HG03045 (cell line): Measurements from ENCODE around the gene ALPK3.

Experiments used
- ATAC-seq: cut with Tn5 transposase; IDR thresholded peaks from one replicate; pipeline ENCODE4 v1.9.1; 2021; ENCODE audit warnings: mild to moderate bottlenecking, moderate library complexity; ENCODE audit not compliant: unreplicated experiment

ALPK3 gene

GRCh38 chr15:84798436-84798946 is 18.7 kb upstream of the ALPK3 start:
- ATAC-seq: no peak

GRCh38 chr15:84799511-84800187 is 17.5 kb upstream of the ALPK3 start:
- ATAC-seq: no peak

- no peak for ATAC-seq
These were observed 16.8 kb upstream of the ALPK3 start for GRCh38 chr15:84800365-84800806.

GRCh38 chr15:84804005-84804900 is 12.9 kb upstream of the ALPK3 start:
- ATAC-seq: no peak

GRCh38 chr15:84805221-84805620 is 11.9 kb upstream of the ALPK3 start:
- no peak for ATAC-seq

GRCh38 chr15:84807228-84807627 is 9.9 kb upstream of the ALPK3 start:
- no peak for ATAC-seq

GRCh38 chr15:84810073-84810840 is 6.9 kb upstream of the ALPK3 start:
- ATAC-seq: no peak

- ATAC-seq: no peak
These were observed 6.0 kb upstream of the ALPK3 start for GRCh38 chr15:84811151-84811550.

GRCh38 chr15:84811828-84812227 is 5.3 kb upstream of the ALPK3 start:
- no peak for ATAC-seq

- no peak for ATAC-seq
These were observed 4.3 kb upstream of the ALPK3 start for GRCh38 chr15:84812842-84813241.

GRCh38 chr15:84813435-84813834 is 3.7 kb upstream of the ALPK3 start:
- ATAC-seq: no peak

GRCh38 chr15:84813931-84814330 is 3.2 kb upstream of the ALPK3 start:
- no peak for ATAC-seq

GRCh38 chr15:84814916-84815315 is 2.2 kb upstream of the ALPK3 start:
- no peak for ATAC-seq

GRCh38 chr15:84817466-84818081 is 418 bp downstream of the ALPK3 start:
- no peak for ATAC-seq

- no peak for ATAC-seq
These were observed 1.3 kb downstream of the ALPK3 start for GRCh38 chr15:84818261-84819131.

GRCh38 chr15:84819291-84819768 is 2.2 kb downstream of the ALPK3 start:
- ATAC-seq: no peak

GRCh38 chr15:84819791-84820190 is 2.6 kb downstream of the ALPK3 start:
- no peak for ATAC-seq

GRCh38 chr15:84821501-84822021 is 4.4 kb downstream of the ALPK3 start:
- ATAC-seq: no peak

GRCh38 chr15:84822653-84823281 is 5.6 kb downstream of the ALPK3 start:
- ATAC-seq: no peak
